ENCODE data around the gene C14orf119.

The C14orf119 gene, protein sequence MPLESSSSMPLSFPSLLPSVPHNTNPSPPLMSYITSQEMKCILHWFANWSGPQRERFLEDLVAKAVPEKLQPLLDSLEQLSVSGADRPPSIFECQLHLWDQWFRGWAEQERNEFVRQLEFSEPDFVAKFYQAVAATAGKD

DNA sequence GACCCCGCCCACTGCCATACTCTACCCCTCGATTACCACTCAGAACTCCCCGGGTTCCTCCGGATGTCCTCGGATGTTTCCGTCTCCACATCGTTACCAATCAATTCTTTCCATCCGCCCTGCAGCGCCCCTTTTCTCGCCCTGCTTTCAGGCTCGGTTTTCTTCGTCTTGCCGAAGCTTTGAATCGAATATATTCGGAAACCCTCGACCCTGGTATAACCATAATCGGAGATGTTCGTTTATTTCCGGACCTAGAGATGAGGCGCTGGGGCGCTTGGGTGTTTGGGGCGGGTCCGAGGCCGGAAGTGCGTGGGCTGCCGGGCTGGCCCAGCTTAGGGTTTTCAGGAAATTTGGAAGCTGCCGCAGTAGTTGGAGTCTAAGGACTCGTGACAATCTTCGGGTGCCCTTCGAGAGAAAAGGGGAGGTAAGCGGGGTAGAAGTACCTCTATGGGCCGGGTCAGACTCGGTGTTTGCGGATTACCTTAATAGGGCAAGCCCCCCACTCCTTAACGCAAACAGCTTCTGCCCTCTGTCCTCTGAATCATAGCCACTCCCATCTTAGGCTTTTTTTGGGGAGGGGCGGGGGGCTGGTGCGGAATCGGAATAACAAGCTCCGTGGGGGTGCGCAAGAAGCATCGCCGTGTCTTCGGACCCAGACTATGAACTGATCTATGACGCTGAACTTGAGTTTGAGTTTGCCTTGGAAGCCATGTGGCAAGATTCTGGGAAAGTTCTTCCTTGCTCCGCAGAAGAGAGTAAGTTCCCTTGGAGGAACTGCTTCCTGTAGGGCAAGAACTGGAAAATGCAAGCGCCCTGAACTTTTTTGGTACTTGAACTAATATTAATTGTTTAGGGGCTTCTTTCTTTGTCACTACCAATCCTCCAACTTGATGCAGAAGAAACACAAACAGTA, at the start of gene C14orf119:
C14orf119 (plus strand) TSS at position 310 of the 913 bp plus-strand sequence. CDS start 2,154 bp downstream, outside the sequence.
- DNase-seq = no peak

DNA sequence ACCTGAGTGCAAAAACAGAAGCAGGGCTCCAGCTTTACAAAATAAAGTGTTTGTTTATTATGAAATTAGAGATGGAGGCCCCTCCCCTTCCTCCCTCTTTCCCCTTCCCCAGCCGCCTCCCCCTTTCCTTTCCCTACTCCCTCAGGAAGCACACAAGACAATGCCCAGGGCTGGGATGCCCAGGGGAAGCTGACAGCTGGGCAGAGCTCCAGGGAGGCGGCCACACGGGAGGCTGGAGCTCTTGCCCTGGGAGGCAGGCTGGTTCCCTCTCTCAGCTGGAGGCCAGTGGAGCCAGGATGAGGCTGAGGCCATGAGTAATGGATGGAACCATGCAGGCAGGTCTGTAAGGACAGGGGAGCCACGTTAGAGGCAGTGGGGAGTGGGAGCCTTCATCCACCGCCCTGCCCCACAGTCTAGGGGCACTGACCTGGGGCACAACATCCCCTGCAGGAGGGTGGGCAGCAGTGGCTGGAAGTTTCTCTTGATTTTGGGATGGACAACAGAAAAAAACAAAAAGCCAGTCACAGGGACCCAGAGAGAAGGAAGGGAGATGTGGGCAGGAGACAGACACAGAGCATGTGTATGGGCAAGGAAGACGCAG, 48.2 kb upstream of the C14orf119 start:
- no peak for DNase-seq

DNA sequence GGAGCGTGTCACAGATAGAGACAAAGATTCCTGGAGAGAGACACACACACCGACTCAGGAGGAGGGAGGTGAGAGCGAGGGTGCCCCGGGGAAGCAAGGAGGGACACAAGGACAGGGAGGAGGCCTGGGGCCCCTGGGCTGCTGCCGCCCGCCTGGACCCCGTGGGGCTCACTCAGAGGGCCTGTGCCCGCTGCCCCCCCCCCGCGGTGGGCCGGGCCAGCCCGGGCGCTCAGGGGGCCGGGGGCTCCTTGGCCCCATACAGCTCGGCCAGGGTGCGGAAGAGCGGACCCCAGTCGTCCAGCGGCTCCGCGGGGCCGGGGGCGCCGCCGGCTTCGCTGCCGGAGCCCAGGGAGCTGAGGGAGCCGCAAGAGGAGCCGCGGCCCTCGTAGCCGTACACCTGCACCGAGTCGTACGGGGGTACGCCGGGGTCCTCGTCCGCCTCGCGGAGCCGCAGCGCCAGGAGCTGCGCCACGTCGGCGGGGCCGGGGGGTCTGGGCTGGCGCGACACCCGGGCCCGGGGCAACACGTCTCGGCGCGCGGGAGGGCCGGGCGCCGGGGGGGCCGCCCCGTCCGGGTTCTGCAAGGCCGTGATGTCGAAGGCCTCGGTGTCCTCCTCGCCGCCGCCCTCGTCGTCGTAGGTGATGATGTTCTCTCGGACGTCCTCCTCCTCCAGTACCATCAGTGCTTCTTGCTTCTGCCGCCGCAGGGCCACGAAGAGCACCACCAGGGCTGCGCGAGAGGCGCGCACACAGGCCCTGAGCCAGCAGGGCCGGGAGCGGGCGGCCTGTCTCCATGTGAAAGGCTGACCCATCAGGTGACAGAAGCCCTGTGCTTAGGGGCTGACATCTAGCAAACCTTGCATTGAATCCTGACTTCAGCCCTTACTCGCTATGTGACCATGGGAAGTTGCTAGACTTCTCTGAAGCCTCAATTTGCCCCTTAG, 47.3 kb upstream of the C14orf119 start:
- DNase-seq = no peak

DNA sequence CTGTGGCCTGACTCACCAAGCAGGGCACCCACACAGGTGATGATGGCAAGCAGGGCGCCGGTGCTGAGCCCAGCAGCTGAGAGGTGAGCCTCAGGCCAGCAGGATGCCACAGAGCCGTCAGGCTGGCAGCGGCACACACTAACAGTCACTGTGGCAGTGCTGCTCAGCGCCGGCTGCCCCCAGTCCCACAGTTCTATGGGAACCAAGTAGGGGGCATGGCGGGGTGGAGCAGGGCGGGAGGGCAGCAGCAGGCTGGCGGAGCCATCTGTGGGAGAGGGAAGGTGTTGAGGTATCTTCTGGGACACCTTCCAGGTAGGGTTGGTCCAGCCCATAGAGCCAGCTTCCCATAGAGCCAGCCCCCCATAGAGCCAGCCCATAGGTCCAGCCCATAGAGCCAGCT, 46.3 kb upstream of the C14orf119 start:
- no peak for DNase-seq

DNA sequence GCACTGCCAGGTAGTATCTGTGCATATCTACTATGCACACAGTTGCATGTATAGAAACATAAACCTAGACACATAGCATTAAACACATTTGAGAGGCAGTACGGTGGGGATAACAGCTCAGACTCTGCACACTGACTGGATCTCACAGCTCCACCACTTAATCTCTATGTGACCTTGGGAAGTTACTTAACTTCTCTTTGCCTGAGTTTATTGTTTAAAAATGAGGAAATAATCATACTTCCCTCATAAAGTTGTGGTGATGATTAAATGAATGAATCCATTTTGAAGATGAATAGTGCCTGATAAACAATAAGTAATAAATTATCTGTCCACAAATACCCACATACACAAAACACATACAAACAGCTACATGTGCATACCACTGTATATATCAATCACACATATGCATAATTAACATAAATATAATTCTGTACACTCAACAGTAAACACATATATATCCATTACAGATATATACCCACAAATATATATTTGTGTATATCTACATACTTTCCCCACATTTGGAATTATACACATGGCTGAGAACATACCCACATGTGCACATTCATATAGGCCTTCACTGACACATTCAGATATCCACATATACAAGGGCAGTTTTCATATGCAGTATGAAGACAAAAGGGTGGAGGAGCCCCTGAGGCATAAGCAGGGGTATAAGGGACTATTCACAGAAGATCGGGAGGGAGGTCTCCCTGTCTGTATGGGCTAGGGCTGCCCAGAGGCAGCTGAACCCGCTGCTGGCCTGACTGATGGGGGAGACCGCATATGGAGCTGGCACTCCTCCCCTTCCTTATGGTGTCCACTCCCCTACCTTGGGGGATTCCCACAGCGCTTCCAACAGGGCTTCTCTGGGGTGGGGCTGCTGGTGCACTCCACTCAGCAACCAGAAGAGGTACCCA, 43.9 kb upstream of the C14orf119 start:
- no peak for DNase-seq

DNA sequence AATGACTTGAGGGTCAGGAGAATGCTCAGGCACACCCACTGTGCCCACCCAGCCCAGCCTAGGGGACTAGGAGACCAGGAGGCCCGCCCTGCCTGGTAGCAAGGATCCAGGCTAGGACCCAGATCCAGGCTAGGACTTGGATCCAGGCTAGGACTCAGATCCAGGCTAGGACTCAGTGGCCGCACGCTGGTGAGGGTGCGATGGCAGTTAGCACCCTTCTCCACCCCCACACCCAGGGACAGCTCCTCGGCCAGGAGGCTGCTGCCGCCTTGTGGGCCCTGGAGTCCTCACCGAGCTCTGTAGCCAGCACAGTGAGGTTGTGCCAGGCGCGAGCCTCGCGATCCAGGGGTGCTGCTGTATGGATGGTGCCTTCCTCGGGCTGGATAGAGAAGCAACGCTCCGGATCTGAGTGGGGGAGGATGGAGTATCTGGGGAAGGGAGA, 43.1 kb upstream of the C14orf119 start:
- DNase-seq = no peak

DNA sequence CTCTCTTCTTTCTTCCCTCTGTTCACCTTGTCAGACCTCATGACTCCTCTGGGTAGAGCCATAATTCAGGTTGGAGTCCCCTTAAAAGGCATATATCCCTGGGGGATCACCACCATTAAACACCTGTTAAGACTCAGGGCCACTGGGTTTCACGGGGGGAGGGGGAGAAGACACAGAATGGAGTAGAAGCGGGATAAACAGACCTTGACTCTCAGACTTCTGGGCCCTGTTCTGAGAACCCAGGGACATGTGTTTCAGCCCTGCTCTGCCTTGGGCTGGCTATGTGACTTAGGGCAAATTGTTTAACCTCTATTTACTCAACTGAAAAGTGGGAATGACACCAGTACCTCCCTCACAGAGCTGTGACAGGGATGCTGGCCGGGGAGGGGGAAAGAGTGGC, 42.6 kb upstream of the C14orf119 start:
- DNase-seq = no peak

DNA sequence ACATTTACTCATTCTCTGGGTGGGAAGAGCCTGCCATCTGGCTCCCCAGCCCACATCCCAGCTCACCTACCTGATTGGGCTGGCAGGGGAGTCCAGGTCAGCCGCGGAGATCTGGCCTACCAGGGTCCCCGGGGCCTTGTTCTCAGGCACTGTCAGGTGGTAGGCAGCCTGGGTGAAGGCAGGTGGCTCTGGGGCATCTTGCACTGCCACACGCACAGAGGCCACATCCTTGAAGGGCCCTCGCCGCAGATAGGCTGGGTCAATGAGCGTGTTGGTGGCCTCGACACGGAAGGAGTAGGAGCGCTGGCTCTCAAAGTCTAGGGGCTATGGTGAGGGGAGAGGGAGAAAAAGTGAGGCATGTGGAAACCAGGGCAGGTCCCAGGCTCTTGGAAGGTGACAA, 41.9 kb upstream of the C14orf119 start:
- DNase-seq = no peak

DNA sequence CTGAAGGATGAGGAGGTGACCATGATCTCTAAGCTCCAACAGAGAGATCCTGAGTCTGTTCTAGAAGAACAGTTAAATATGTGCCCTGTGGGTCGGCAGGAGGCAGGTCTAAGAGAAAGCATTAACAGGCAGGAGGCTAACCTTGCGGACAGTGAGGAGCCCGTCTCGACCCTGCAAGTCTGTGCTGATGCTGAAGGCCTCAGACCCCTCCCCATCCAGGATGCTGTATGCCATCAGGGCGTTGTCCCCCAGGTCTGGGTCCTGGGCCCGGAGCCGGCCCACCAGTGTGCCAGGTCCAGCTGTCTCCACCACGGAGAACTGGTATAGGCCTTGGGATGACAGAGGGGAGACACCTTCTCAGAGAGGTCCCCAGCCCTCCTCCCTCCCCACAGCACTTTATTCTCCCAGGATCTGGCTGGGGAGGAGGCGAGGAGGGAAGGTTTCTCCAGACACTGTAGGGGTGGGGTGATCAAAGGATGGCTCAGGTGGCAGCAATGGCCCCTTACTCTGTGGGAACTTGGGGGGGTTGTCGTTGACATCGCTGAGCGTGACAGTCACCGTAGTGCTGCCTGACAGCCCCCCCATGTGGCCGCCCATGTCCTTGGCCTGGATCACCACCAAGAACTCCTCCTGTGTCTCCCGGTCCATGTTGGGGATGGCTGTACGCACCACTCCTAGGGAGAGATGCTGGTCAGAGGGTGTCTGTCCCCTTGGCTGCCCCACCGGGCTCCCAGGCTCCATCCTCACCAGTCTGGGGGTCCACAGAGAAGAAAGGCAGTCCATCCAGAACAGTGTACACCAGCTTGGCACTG, 41.1 kb upstream of the C14orf119 start:
- DNase-seq = no peak

DNA sequence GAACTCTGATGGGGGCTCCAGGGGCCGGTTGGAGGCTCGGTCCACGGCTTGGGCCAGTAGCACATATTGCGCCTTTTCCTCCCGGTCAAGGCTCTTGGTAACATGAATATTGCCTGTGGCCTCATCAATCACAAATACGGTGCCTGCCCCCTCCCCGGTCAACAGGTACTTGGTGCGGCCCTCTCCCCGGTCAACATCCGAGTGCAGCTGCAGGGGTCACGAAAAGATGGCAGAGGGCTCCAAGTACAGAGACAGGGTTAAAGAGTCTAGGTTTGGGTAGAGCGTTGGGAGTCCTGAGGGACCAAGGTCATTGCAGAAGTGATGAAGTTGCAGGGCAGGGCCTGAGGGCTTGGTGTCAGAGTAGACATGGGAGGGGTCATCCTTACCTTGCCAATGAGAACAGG, 40.2 kb upstream of the C14orf119 start:
- no peak for DNase-seq

DNA sequence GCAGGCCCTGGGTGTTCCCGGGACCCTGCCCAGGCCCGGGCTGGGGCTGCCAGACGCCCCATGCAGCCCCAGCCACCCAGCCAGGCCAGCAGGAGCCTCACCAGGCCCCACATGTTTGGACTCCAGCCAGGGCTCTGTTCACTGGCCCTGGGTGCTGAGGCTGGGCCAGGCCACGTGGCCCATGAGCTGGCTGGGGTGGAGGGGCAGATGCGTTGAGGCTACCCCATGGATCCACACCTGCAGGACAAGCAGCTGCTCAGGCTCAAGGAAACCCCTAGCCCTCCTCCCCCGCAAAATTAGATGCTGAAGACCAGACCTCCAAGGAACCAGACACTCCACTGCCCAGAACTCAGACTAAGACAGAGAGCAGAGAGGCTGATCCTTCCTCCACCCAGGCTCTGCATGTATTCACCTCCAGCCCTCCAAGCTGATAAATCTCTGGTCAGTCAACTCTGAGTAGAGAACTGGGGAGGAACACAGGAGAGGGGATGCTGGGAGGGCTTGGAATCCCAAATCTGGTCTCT, 39.6 kb upstream of the C14orf119 start:
- DNase-seq = no peak

DNA sequence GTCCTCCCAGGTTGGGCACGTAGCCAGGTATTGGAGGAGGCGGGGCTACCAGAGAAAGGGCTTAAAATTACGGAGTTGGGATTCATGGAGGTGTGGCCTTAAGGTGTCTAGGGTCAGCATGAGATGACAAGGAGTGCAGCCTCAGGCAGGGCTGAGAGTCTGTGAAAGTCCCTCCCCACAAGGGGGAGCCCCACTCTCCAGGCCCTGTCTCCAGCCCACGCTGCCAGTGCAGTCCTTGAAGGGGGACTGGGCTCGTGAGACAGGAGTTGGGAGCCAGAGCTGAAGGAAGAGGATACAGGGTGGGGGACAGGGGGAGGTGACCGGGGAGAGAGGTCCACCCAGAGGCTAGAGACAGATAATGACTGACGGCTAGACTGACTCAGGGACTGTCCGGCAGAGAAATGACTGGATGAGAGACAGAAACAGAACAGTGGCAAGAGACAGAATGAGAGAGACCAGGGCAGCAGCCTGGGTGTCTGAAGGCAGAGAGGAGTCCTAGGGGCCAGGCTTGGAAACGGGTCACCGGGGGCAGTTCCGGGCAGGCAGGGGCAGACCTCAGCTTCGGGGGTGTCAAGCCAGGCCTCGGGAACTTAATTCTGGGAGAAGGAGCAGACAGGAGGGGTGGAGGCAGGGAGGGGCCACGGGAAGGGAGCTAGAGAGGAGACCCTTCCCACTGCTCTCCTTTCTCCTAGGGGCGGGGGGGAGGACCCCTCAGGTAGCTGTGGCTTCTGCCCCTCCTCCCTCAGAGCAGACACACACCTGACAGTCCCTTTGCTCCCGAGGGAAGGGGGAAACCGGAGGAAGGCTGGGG, 39.0 kb upstream of the C14orf119 start:
- DNase-seq = no peak

DNA sequence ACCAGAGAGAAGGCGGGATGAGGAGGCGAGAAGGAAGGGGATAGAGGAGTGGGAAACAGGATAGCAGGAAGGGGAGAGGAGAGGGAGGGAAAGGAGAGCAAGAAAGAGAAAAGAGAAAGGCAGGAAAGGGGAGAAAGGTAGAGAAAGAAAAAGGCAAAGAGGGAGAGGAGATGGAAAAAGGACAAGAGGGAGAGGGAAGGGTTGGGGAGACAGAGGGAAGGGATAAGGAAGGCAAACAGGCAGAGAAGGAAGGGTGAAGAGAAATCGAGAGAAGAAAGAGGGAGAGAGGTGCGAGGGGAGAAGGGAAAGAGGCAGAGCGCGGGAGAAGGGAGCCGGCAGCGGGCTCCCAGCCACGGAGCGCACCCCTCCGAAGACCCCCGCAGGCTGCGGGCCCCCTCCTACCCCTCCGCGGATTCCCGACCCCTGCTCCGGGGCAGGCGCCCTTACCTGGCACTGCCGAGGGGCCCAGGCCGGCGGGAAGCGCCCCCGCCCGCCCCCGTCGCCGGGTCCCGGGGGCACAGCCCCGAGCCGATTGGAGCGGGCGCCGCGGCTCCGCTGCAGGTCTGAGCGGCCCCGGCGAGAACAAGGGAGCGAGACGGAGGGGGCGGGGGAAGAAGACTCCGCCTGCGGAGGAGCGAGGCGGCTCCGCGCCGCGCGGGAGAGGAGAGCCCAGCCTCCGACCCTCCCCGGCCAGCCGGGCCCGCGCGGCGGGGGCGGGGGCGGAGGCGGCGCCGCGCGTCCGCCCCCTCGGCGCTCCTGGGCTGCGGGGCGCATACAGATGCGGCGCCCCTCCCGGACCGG, 38.1 kb upstream of the C14orf119 start, which contains the start of gene CDH24:
CDH24 (minus strand) TSS at position 565 of the 801 bp plus-strand sequence. CDS start 1,787 bp downstream, outside the sequence.
- no peak for DNase-seq

DNA sequence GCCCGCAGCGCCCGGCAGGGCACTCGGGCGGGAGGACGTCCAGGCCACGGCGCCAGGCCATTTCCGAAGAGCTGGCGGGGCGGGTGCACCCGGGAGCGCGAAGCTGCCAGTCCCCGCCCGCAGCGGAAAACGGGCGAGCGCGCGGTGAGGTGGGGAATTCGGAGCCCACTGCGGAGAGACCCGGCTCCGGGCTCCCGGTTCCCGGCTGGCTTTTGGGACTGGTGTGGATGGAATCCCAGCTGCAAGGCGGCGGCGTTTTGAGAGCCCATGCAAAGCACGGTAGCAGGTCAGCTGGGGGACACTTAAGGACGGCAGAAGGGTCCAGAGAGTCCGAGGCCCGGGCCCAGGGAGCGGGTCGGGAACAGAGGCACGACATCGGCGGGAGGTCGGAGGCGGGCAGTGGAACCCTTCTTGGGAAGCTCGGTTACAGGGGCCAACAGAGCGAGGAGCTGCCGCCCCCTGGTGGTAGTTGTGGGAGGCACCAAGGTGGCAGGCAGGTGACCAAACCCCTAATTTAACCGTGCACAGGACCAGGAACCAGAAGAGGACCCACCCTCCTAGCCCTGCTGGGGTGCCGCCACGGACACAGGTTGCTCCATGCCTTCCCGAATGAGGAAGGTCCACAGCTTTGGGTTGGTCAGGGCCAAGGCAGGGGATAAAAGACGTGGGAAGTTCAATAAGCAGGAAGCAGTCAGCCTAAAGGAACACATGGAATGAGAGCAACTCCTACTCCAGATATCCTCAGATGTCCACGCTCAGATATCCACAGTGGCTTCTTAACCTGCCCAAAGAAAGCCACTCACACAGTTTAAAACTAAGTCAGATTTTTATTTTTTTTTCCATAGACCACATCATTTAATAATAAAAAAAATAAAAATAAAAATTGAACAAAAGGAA, 37.3 kb upstream of the C14orf119 start:
- DNase-seq = no peak

DNA sequence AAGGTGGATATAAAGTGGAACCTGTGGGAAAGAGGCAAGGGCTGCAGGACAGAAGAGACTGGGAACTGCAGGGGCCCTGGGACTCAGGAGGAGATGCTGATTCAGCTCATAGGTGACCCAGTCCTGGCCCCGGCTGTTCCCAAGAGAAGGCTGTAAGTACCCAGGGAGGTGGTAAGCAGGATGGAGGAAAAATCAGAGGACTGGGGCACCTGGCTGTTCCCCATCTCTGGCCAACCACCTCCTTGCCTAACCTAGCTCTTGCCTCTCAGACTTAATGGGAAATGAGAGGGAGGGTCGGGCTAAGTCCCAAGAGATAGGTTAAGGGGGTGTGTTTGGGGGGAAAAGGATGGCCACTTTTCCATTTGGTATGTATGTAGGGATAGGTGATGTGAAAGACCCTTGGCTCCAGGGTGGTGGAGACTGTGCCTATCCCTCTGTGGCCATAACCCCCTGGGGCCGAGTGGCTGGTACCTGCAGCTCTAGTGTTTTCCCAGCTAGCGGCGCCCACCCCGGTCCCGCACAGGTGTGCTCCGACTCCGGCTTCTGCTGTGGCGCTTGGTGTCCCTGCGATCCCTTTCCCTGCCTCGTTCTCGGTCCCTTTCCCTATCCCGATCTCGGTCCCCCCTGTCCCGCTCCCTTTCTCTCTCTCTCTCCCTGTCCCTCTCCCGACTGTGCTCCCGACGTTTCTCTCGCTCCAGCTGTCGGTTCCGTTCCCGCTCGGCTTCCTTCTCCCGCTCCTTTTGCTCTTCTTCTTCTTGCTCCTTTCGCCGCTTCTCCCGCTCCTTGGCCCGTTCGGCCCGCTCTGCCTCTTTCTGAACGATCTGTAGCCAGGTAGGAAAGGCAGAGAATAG, 36.4 kb upstream of the C14orf119 start:
- DNase-seq = no peak

DNA sequence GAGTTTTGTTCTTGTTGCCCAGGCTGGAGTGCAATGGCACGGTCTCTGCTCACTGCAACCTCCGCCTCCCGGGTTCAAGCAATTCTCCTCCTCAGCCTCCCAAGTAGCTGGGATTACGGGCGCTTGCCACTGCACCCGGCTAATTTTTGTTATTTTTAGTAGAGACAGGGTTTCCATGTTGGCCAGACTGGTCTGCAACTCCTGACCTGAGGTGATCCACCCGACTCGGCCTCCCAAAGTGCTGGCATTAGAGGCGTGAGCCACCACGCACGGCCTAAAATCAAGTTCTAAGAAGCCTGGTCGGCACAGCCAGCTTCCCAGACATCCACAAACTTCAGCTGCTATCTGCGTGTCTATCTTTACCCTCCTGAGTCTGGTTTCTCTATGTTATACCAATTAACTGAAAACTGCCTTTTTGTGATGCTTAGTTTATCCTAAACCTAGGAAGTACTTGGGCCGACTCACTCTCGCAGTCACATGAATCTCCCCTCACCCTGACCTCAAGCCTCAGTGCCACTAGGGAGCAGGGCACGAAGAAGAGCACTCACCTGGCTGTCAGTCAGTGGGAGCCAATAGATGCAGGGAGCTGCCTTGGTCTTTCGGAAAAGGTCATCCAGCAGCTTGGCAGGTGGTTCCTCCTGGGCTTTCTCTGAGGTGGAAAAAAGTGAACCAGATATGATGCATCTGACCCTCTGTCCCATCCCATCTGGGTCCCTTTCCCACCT, 34.6 kb upstream of the C14orf119 start:
- no peak for DNase-seq

All from NCI-H1694 treated with DMSO at 0.1 percent for 48 hours (cell line).